B cell (primary cell): ENCODE data around the gene DISP2. TPM values are rescaled to one million over a fixed set of nuclear protein-coding genes. Genes with fewer than 3 reads are reported as not detected.

Experiments
- ATAC-seq: fragments of 200-7000 bp; cut with Tn5 transposase; one replicate; pipeline ENCODE4 v1.10.0; 2021; ENCODE audit warnings: low read depth, mild to moderate bottlenecking, moderate number of reproducible peaks, moderate library complexity
- CTCF ChIA-PET: fragments of 350-600 bp; sonication (Branson Sonifier 250); formaldehyde crosslinking; loops from one replicate; lab custom pipeline; 2021; ENCODE audit warnings: antibody characterized with exemption, inconsistent platforms; lab: Charles Lee
- POLR2A ChIA-PET: fragments of 350-600 bp; sonication (Branson Sonifier 250); formaldehyde crosslinking; loops from one replicate; lab custom pipeline; 2021; ENCODE audit warnings: antibody characterized with exemption; lab: Charles Lee
- DNase-seq: peaks from one replicate; pipeline ENCODE4 v3.0.0; 2013
- H2AFZ ChIP-seq: 2 replicates; pipeline ENCODE4 v1.6.1; 2012; ENCODE audit warnings: mild to moderate bottlenecking, low read depth, low read length; ENCODE audit not compliant: insufficient read depth, poor library complexity, severe bottlenecking
- H3K27ac ChIP-seq, 2 donors: 1 replicate in 1 of 2; 2 replicates in 1 of 2; pipeline ENCODE4 v1.5.1; 2012 to 2013; ENCODE audit warnings: low read length in 2 of 2, mild to moderate bottlenecking in 2 of 2, moderate library complexity in 1 of 2
- H3K27me3 ChIP-seq, 4 experiments: fragments of 200-600 bp in 1 of 4; sonication (generic) in 1 of 4; replicated peaks in 1 of 4; 1 replicate in 2 of 4; 2 replicates in 2 of 4; pipeline versions ENCODE4 v1.6.1 to v1.7.0; 2013 to 2016; ENCODE audit warnings: low read length in 3 of 4, mild to moderate bottlenecking in 2 of 4, mixed read lengths in 1 of 4, moderate library complexity in 1 of 4; ENCODE audit not compliant: insufficient read depth in 4 of 4, control insufficient read depth in 3 of 4; ENCODE audit errors: control extremely low read depth in 1 of 4
- H3K36me3 ChIP-seq, 2 experiments: replicated peaks in 1 of 2; 1 replicate in 1 of 2; 2 replicates in 1 of 2; pipeline versions ENCODE4 v1.6.1 to v1.7.1; 2013; ENCODE audit warnings: low read length in 1 of 2; ENCODE audit not compliant: insufficient read depth in 2 of 2, control insufficient read depth in 1 of 2; ENCODE audit errors: control extremely low read depth in 1 of 2, extremely low read depth in 1 of 2
- H3K4me1 ChIP-seq, 2 donors: fragments of 200-600 bp in 1 of 2; sonication (generic) in 1 of 2; 1 replicate in 1 of 2; 2 replicates in 1 of 2; pipeline versions ENCODE4 v1.5.1 to v1.6.1; 2013 to 2017; ENCODE audit warnings: low read length in 2 of 2; ENCODE audit not compliant: control insufficient read depth in 2 of 2, insufficient read depth in 2 of 2
- H3K4me2 ChIP-seq: replicated peaks from 2 replicates; pipeline ENCODE3; 2012; ENCODE audit warnings: mild to moderate bottlenecking, low read depth, low read length; ENCODE audit not compliant: poor library complexity, severe bottlenecking
- H3K4me3 ChIP-seq, 5 experiments: fragments of 200-600 bp in 1 of 5; sonication (generic) in 1 of 5; 1 replicate in 3 of 5; 2 replicates in 2 of 5; pipeline versions ENCODE4 v1.5.1 to v1.7.0; 2011 to 2016; ENCODE audit warnings: low read length in 4 of 5, mild to moderate bottlenecking in 4 of 5, low read depth in 2 of 5, control low read depth in 1 of 5, moderate library complexity in 1 of 5; ENCODE audit not compliant: insufficient read depth in 1 of 5; ENCODE audit errors: control extremely low read depth in 1 of 5, extremely low read depth in 1 of 5
- H3K79me2 ChIP-seq: fragments of 200-600 bp; sonication (generic); one replicate; pipeline ENCODE4 v1.6.0; 2016; ENCODE audit warnings: low read length; ENCODE audit not compliant: control insufficient read depth, insufficient read depth
- H3K9ac ChIP-seq: fragments of 200-600 bp; sonication (generic); 2 replicates; pipeline ENCODE4 v1.6.1; 2017; ENCODE audit warnings: mild to moderate bottlenecking, low read length, moderate library complexity
- H3K9me3 ChIP-seq, 3 donors: one replicate each; pipeline versions ENCODE4 v1.6.1 to v1.7.1; 2013; ENCODE audit warnings: low read length in 2 of 3; ENCODE audit not compliant: control insufficient read depth in 2 of 3, insufficient read depth in 1 of 3; ENCODE audit errors: control extremely low read depth in 1 of 3
- H4K20me1 ChIP-seq: 2 replicates; pipeline ENCODE4 v1.6.0; 2012; ENCODE audit warnings: mild to moderate bottlenecking, low read length; ENCODE audit not compliant: insufficient read depth, control insufficient read depth, poor library complexity, severe bottlenecking
- H3K27ac Mint-ChIP-seq: one replicate; pipeline ENCODE4 v1.8.0; 2021; ENCODE audit warnings: mixed read lengths
- H3K27me3 Mint-ChIP-seq: one replicate; pipeline ENCODE4 v1.8.0; 2021; ENCODE audit warnings: mixed read lengths
- H3K4me1 Mint-ChIP-seq: one replicate; pipeline ENCODE4 v1.8.0; 2021; ENCODE audit warnings: mixed read lengths
- H3K4me3 Mint-ChIP-seq: one replicate; pipeline ENCODE4 v1.8.0; 2021; ENCODE audit warnings: mixed read lengths
- H3K9me3 Mint-ChIP-seq: one replicate; pipeline ENCODE4 v1.8.0; 2022; ENCODE audit warnings: mixed read lengths; ENCODE audit not compliant: insufficient read depth
- CTCF ChIP-seq: fragments of 200-600 bp; IDR thresholded peaks from one replicate; pipeline ENCODE4 v1.8.0; 2022; ENCODE audit warnings: antibody characterized with exemption, mild to moderate bottlenecking
- EZH2 ChIP-seq: IDR thresholded peaks from 2 replicates; pipeline ENCODE4 v1.6.1; 2012; ENCODE audit warnings: borderline replicate concordance, low read depth, mild to moderate bottlenecking, moderate library complexity, low read length; ENCODE audit not compliant: insufficient read depth, poor library complexity, severe bottlenecking
- WGBS: methylation state at CpG from one replicate; pipeline ENCODE4 v1.1.5; 2013; ENCODE audit warnings: missing lambda C conversion rate; ENCODE audit not compliant: insufficient coverage; 5-methylcytosine and 5-hydroxymethylcytosine counted together
- intact Hi-C: fragments of 100-400 bp; cut with micrococcal nuclease; formaldehyde crosslinking; loops from one replicate; pipeline ENCODE4 v1.10.0; 2022
- polyA plus RNA-seq: library from polyadenylated mRNA; depleted of rRNA; stranded (reverse); fragments of >200 nt; gene quantifications from 2 replicates; pipeline ENCODE4 v1.2.3, GENCODE V29; 2012
- total RNA-seq, 2 donors: library from RNA; stranded (reverse); fragments of 120-200 nt in 1 of 2; gene quantifications; 1 replicate in 1 of 2; 2 replicates in 1 of 2; pipeline versions ENCODE4 v1.2.3 to v1.2.4, GENCODE V29; 2013 to 2022

The DISP2 gene
- total and polyA plus RNA-seq, 2 donors (not counting 1 experiment from before 2014, with no cell fraction given) = 0.13 to 0.71 TPM

GRCh38 chr15:40421246-40422157, 63.5 kb downstream of the DISP2 start:
- Histone ChIP-seq H3K9ac (no peak overlapping the region), H3K4me2 (peak overlapping the region; percentile 53), H2AFZ (peak overlapping the region; percentile 14), H3K27me3 (no peaks in the 10 kb centered on the region), H3K79me2 (no peaks in the 10 kb centered on the region), H3K36me3 (peaks cover 0 to 16% of the 10 kb centered on the region in 2 experiments), H3K4me3 (no peak overlapping the region), H4K20me1 (no peaks in the 10 kb centered on the region), H3K27ac (no peak overlapping the region), H3K9me3 (no peaks in the 10 kb centered on the region), H3K4me1 (peaks cover 4 to 7% of the 10 kb centered on the region in 2 donors)
- no peak overlapping the region for H3K4me3 Mint-ChIP-seq
- 28% methylated on average over 29 of the region's 31 CpGs for WGBS
- ATAC-seq (peak; percentile 96), DNase-seq (peak; percentile 83)
- no peaks in the 10 kb centered on the region for H3K9me3 Mint-ChIP-seq
- ChIA-PET CTCF (interaction anchor here (0.6 to 11.6 kb wide), 31 partner anchors 9 to 639 kb away, joined by 3 to 308 read pairs (median 5); partner anchors contain the start of genes CCDC32, CCDC9B, FSIP1 and INAFM2), POLR2A (interaction anchor here (1.7 kb wide), 1 partner anchor 77 kb away, joined by 5 read pairs; no protein-coding TSS in a partner anchor)
- H3K27ac Mint-ChIP-seq = no peak overlapping the region
- no peaks in the 10 kb centered on the region for H3K27me3 Mint-ChIP-seq
- intact Hi-C loops = loop anchor here (1.0 to 10.0 kb wide), 5 partner anchors 53 to 734 kb away; partner anchors contain the start of genes FSIP1 and INAFM2
- H3K4me1 Mint-ChIP-seq = peaks cover 2% of the 10 kb centered on the region
- TF ChIP-seq EZH2 (no peak), CTCF (peak; percentile 97)
